Ovary (tissue), 9 donors: Measurements from ENCODE around the gene SUSD2. TPM values are rescaled to one million over a fixed set of nuclear protein-coding genes. Genes with fewer than 3 reads are reported as not detected.

Experiments used
- DNase-seq, 5 donors: peaks; one replicate each; pipeline ENCODE4 v3.0.0-alpha.2; 2019 to 2020
- H3K27ac ChIP-seq, 2 donors: fragments of 200-600 bp; one replicate each; pipeline versions ENCODE4 v1.5.1 to v1.8.0; 2019 to 2022
- H3K27me3 ChIP-seq: fragments of 200-600 bp; one replicate; pipeline ENCODE4 v1.8.0; 2022
- H3K36me3 ChIP-seq: fragments of 200-600 bp; sonication (generic); one replicate; pipeline ENCODE4 v1.5.1; 2019
- H3K4me1 ChIP-seq: one replicate; pipeline ENCODE4 v1.8.1; 2013; ENCODE audit warnings: mild to moderate bottlenecking, moderate library complexity; ENCODE audit not compliant: insufficient read depth
- H3K4me3 ChIP-seq: fragments of 200-600 bp; sonication (generic); one replicate; pipeline ENCODE4 v1.5.1; 2017
- H3K9me3 ChIP-seq, 2 donors: fragments of 200-600 bp in 1 of 2; sonication (generic) in 1 of 2; one replicate each; pipeline versions ENCODE4 v1.5.1 to v1.8.1; 2013 to 2019; ENCODE audit warnings: mild to moderate bottlenecking in 1 of 2, moderate library complexity in 1 of 2
- CTCF ChIP-seq, 3 donors: fragments of 450-650 bp in 2 of 3; fragments of 200-600 bp in 1 of 3; IDR thresholded peaks; one replicate each; pipeline versions ENCODE4 v1.5.1 to v1.8.0; 2016 to 2022; ENCODE audit warnings: antibody characterized with exemption in 3 of 3, mild to moderate bottlenecking in 1 of 3
- EP300 ChIP-seq: sonication (generic); formaldehyde crosslinking; IDR thresholded peaks from one replicate; pipeline ENCODE4 v1.6.1; 2017; ENCODE audit warnings: antibody characterized with exemption
- POLR2A ChIP-seq: fragments of 450-650 bp; IDR thresholded peaks from one replicate; pipeline ENCODE4 v1.6.1; 2017; ENCODE audit warnings: antibody characterized with exemption, mild to moderate bottlenecking, moderate library complexity
- WGBS, 3 donors: extraction: QIAGEN DNeasy Blood & Tissue Kit in 1 of 3; methylation state at CpG; one replicate each; pipeline versions ENCODE4 v1.1.5 to v1.1.7; 2013 to 2017; 5-methylcytosine and 5-hydroxymethylcytosine counted together
- intact Hi-C, 4 donors: fragments of 100-400 bp; cut with DNase I; formaldehyde crosslinking; loops; one replicate each; pipeline versions ENCODE4 v1.11.0 to v1.15.1; 2022 to 2023
- polyA plus RNA-seq, 2 donors: library from polyadenylated mRNA; stranded (reverse); fragments of 200-250 nt in 1 of 2; fragments of 350-450 nt in 1 of 2; fragmentation: Illumina TruSeq in 1 of 2; extraction: RNeasy Lipid Tissue Mini Kit (QIAGEN cat#74804) in 1 of 2; gene quantifications; one replicate each; pipeline ENCODE4 v1.2.3, GENCODE V29; 2013 to 2014
- total RNA-seq, 7 donors: library from RNA; depleted of rRNA in 2 of 7; stranded (reverse); fragments of >200 nt in 2 of 7; fragmentation: NEBNext Ultra II Directional in 3 of 7; extraction: Animal tissue kit (Norgen Biotek cat#: 25700) in 3 of 7; gene quantifications; one replicate each; pipeline versions ENCODE4 v1.1.0 to v1.2.4, GENCODE V29; 2016 to 2023
- donor health status: DM: no; HTN: no; CAD: no; lungs with moderate emphysema.
- donor health status: DM: no; HTN: no; CAD: no.
- donor health status: Bipolar disorder and iron deficiency.
- donor health status: DM: yes; HTN: yes; CAD: no.
- donor health status: DM: no; HTN: no; CAD: no.
- donor health status: DM: yes; HTN: yes; CAD: no.

The SUSD2 gene
- total and polyA plus RNA-seq, 9 donors: 0.45 to 4.1 (median 2.6) TPM

DNA sequence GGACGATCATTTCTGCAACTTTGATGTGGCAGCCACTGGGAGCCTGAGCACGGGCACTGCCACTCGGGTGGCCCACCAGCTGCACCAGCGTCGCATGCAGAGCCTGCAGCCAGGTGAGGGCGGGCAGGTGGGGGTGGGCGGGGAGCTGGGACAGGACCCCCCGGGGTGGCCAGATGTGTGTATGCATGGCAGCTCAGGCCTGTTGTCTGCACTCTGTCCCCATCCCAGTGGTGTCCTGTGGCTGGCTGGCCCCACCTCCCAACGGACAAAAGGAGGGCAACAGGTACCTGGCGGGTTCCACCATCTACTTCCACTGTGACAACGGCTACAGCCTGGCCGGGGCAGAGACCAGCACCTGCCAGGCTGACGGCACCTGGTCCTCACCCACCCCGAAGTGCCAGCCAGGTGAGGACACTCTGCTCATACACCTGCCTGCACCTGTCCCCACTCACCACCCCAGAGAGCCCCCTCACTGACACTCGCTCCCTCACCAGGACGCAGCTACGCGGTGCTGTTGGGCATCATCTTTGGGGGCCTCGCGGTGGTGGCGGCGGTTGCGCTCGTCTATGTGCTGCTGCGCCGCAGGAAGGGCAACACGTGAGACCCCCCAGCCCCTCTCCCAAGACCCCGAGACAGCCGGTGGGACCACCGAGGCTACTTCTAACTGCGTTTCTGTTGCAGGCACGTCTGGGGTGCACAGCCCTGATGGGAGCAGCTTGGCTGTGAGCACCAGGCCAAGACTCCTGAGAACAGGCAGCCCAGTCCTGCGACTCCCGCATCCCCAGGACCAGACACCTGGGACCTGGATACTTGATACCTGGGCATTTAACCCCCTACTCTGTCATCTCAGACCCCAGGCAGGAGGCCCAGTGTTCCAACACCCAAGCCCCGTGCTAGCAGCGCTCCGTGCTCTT lies 6.7 kb downstream of the SUSD2 start:
- Histone ChIP-seq H3K4me1 (peaks cover 5% of the 10 kb centered on the region), H3K4me3 (no peak overlapping the region), H3K27me3 (no peaks in the 10 kb centered on the region), H3K9me3 (no peaks in the 10 kb centered on the region), H3K27ac (no peak overlapping the region), H3K36me3 (no peaks in the 10 kb centered on the region)
- WGBS, 3 donors: 90% methylated on average over 35 to 37 of the region's 37 CpGs
- peak in 2 of 5 donors; percentile 19 to 34 for DNase-seq
- TF ChIP-seq CTCF (IDR thresholded peaks at IDR 0.05): no peak
- TF ChIP-seq EP300: no peak
- no peak for TF ChIP-seq POLR2A
- intact Hi-C loops: loop anchor here in 3 of 4 donors (5.0 kb wide), 3 partner anchors 54 to 334 kb away; partner anchors contain the start of gene GGT5 (in 2 of the 3)

DNA sequence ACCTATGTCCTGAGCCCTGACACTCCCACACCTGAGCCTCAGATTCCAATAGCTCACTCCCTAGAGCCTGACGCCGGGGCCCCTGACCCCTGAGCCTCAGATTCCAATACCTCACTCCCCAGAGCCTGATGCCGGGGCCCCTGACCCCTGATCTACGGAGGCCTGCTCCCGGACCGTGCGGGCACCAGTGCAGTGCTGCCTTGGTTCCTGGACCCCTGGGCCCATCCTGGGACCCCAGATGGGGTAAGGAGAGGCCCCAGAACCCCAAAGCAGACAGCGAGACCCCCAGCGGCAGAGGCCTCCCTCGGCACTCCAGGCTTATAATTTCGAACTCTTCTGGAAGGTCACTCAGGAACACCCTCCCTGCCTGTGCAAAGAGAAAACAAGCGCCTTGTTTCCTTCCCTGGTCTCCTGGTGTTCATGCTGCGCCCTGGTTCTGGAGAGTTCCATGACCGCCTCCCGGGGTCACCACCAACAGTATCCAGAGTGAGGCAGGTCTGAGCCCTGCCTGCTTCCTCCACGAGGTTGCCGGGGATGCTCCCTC lies 7.5 kb downstream of the SUSD2 start:
- Histone ChIP-seq H3K9me3 (no peaks in the 10 kb centered on the region), H3K4me1 (peaks cover 5% of the 10 kb centered on the region), H3K36me3 (no peaks in the 10 kb centered on the region), H3K27ac (no peak overlapping the region), H3K27me3 (no peaks in the 10 kb centered on the region), H3K4me3 (no peak overlapping the region)
- WGBS, 3 donors: 74 to 80% (median 76%) methylated on average over 16 to 17 of the region's 17 CpGs
- DNase-seq: peak in 2 of 5 donors; percentile 20 to 31
- intact Hi-C loops: loop anchor here in 3 of 4 donors (5.0 kb wide), 3 partner anchors 54 to 334 kb away; partner anchors contain the start of gene GGT5 (in 2 of the 3)
- no peak for TF ChIP-seq EP300
- TF ChIP-seq POLR2A: no peak
- no peak for TF ChIP-seq CTCF (IDR thresholded peaks at IDR 0.05)

GRCh38 chr22:24189249-24190158 lies 8.2 kb downstream of the SUSD2 start:
- peaks cover 5% of the 10 kb centered on the region for H3K4me1 ChIP-seq
- DNase-seq: peak; percentile 72 to 84 (median 80)
- TF ChIP-seq CTCF (IDR thresholded peaks at IDR 0.05): peak; percentile 75 to 97 (median 91)
- peak; percentile 32 for TF ChIP-seq POLR2A
- no peak for TF ChIP-seq EP300
- no peaks in the 10 kb centered on the region for H3K36me3 ChIP-seq
- H3K27me3 ChIP-seq: no peaks in the 10 kb centered on the region
- intact Hi-C loops: loop anchor here (5.0 kb wide), 3 partner anchors 53 to 333 kb away; partner anchors contain the start of gene GGT5 (in 3 of the 4)
- 33 to 44% (median 39%) methylated on average over 23 of the region's 23 CpGs for WGBS, 3 donors
- no peaks in the 10 kb centered on the region for H3K9me3 ChIP-seq
- no peak overlapping the region for H3K4me3 ChIP-seq
- H3K27ac ChIP-seq: no peak overlapping the region

GRCh38 chr22:24190159-24190540 lies 8.9 kb downstream of the SUSD2 start:
- peak in 3 of 5 donors; percentile 32 to 47 (median 35) for DNase-seq
- H3K36me3 ChIP-seq: no peaks in the 10 kb centered on the region
- no peak overlapping the region for H3K27ac ChIP-seq
- H3K9me3 ChIP-seq: no peaks in the 10 kb centered on the region
- no peak overlapping the region for H3K4me3 ChIP-seq
- intact Hi-C loops: loop anchor here in 1 of 4 donors (5.0 kb wide), 1 partner anchor 57 kb away; the partner anchor contains the start of gene GGT5
- no peak for TF ChIP-seq POLR2A
- TF ChIP-seq CTCF (IDR thresholded peaks at IDR 0.05): no peak
- TF ChIP-seq EP300: no peak
- no peaks in the 10 kb centered on the region for H3K27me3 ChIP-seq
- peaks cover 5% of the 10 kb centered on the region for H3K4me1 ChIP-seq
- WGBS, 3 donors: 79 to 84% (median 80%) methylated on average over 14 of the region's 14 CpGs
